Right lobe of liver (tissue), 6 donors: Measurements from ENCODE around the gene LIMK2. TPM values are rescaled to one million over a fixed set of nuclear protein-coding genes. Genes with fewer than 3 reads are reported as not detected.

Experiments
- ATAC-seq, 4 donors: fragments of 200-7000 bp; cut with Tn5 transposase; one replicate each; pipeline ENCODE4 v1.9.1; 2020; ENCODE audit warnings: mild to moderate bottlenecking in 4 of 4, moderate library complexity in 4 of 4
- DNase-seq, 3 donors: peaks; one replicate each; pipeline ENCODE4 v3.0.0-alpha.2; 2020
- H3K27ac ChIP-seq, 3 donors: fragments of 200-600 bp; one replicate each; pipeline ENCODE4 v1.8.0; 2022
- H3K27me3 ChIP-seq, 2 donors: fragments of 200-600 bp; one replicate each; pipeline ENCODE4 v1.8.0; 2022
- H3K36me3 ChIP-seq, 4 donors: fragments of 200-600 bp; sonication (generic) in 1 of 4; one replicate each; pipeline versions ENCODE4 v1.5.1 to v1.8.0; 2017 to 2022; ENCODE audit warnings: control low read depth in 1 of 4
- H3K4me1 ChIP-seq, 4 donors: fragments of 200-600 bp; sonication (generic) in 1 of 4; one replicate each; pipeline versions ENCODE4 v1.5.1 to v1.8.0; 2017 to 2022; ENCODE audit warnings: control low read depth in 1 of 4
- H3K4me3 ChIP-seq, 3 donors: fragments of 200-600 bp; one replicate each; pipeline ENCODE4 v1.8.0; 2022
- H3K9me3 ChIP-seq, 4 donors: fragments of 200-600 bp; sonication (generic) in 1 of 4; one replicate each; pipeline versions ENCODE4 v1.5.1 to v1.8.0; 2017 to 2022; ENCODE audit warnings: control low read depth in 1 of 4
- POLR2A ChIP-seq: fragments of 450-650 bp; IDR thresholded peaks from one replicate; pipeline ENCODE4 v1.6.1; 2017; ENCODE audit warnings: antibody characterized with exemption, mild to moderate bottlenecking
- WGBS: methylation state at CpG from one replicate; pipeline ENCODE4 v1.1.6; 2018; ENCODE audit warnings: low coverage, low lambda C conversion rate; ENCODE audit not compliant: insufficient coverage; ENCODE audit errors: missing lambda C conversion rate; 5-methylcytosine and 5-hydroxymethylcytosine counted together
- intact Hi-C, 2 donors: fragments of 100-400 bp; cut with DNase I; formaldehyde crosslinking; loops; one replicate each; pipeline versions ENCODE4 v1.11.2 to v1.14.1; 2022
- total RNA-seq, 6 experiments: library from RNA; depleted of rRNA in 2 of 6; stranded (reverse); fragments of >200 nt in 2 of 6; fragmentation: NEBNext Ultra II Directional in 3 of 6; extraction: Animal tissue kit (Norgen Biotek cat#: 25700) in 3 of 6; gene quantifications; one replicate each; pipeline versions ENCODE4 v1.1.0 to v1.2.4, GENCODE V29; 2016 to 2023
- TF ChIP-seq, protein P1 (sequence below), 4 donors: fragments of 200-600 bp in 3 of 4; fragments of 450-650 bp in 1 of 4; IDR thresholded peaks; one replicate each; pipeline versions ENCODE4 v1.5.1 to v1.8.0; 2016 to 2022; ENCODE audit warnings: antibody characterized with exemption in 4 of 4, mild to moderate bottlenecking in 2 of 4
- donor health status: DM: no; HTN: yes; CAD: no.
- donor health status: DM: no; HTN: no; CAD: no.
- donor health status: DM: no; HTN: no; CAD: no.
- donor health status: DM: no; HTN: yes; CAD: no.
- donor health status: DM: no; HTN: yes; CAD: no.

Gene LIMK2
- total RNA-seq, 6 experiments from 2014 or later: 6.3 to 47.9 (median 19.6) TPM

DNA sequence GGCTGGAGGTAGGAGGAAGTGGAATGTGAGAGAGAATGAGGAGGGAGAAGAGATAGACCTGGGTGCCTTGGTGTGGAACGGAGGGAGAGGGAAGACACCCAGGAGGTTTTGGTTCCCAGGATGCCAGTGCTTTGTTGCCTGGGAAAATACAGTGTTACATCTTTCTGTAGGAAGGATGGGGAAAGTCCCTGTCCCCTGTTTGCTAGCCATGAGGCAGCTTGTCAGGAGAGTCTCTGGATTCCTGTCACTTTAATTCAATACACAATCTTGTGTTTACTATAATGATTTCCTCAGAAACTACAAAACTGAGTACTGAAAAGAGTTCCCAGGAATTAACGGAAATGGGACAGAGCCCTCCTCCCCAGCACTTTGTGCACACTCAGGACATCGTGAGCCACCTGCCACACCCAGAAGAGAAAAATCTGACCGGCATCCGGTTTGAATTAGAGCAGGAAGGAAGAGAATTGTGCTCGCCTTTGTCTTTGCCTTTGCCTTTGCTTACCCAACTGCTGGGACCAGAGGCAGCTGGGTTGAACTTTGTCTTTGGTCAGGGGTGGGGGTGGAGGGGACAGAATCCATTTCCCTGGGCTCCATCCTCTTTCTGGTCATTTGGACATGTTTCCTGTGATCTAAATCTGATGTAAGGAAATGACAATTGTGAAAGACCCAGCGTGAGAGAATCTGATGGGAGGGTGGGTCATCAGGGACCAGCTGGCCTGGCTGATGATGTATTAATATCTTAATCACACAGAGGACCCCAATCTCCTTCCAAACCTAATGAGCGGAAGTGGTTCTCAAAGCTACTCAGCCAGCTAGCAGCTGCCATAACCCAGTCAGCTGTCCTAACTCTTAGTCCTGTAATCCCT, 1.3 kb upstream of the LIMK2 start:
- Histone ChIP-seq H3K27me3 (no peaks in the 10 kb centered on the region), H3K36me3 (peaks cover 0 to 6% (median under 1%) of the 10 kb centered on the region in 4 donors), H3K9me3 (no peaks in the 10 kb centered on the region), H3K4me3 (no peak overlapping the region), H3K4me1 (peaks cover 0 to 41% (median 22%) of the 10 kb centered on the region in 4 donors), H3K27ac (peak overlapping the region in 2 of 3 donors; percentile 75 to 92)
- peak; percentile 26 to 49 (median 38) for ATAC-seq
- intact Hi-C loops: no loop called here
- DNase-seq: peak in 1 of 3 donors; percentile 44
- peak; percentile 18 for TF ChIP-seq POLR2A
- TF ChIP-seq, protein P1, sequence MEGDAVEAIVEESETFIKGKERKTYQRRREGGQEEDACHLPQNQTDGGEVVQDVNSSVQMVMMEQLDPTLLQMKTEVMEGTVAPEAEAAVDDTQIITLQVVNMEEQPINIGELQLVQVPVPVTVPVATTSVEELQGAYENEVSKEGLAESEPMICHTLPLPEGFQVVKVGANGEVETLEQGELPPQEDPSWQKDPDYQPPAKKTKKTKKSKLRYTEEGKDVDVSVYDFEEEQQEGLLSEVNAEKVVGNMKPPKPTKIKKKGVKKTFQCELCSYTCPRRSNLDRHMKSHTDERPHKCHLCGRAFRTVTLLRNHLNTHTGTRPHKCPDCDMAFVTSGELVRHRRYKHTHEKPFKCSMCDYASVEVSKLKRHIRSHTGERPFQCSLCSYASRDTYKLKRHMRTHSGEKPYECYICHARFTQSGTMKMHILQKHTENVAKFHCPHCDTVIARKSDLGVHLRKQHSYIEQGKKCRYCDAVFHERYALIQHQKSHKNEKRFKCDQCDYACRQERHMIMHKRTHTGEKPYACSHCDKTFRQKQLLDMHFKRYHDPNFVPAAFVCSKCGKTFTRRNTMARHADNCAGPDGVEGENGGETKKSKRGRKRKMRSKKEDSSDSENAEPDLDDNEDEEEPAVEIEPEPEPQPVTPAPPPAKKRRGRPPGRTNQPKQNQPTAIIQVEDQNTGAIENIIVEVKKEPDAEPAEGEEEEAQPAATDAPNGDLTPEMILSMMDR (IDR thresholded peaks at IDR 0.05): no peak
- 27% methylated on average over 8 of the region's 8 CpGs for WGBS

DNA sequence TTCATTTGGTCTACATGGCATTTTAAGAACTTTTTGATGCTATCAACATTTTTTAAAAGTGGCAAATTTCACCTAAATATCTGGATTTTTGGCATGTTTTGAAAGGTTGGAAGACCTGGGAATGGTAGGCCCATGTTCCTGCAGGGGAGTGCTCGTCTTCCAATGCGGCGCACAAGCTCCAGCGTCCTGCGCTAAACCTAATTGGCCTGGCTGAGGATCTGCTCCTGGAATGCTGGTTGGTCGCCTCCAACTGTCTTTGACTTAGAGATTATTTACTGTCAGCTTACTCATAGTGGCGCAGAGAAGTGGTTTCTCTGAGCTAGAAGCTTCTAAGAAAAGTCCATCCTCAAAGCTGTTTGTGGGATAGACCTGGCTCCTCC, 626 bp upstream of the LIMK2 start:
- Histone ChIP-seq H3K27ac (peak overlapping the region in 2 of 3 donors; percentile 75 to 92), H3K4me1 (peaks cover 0 to 48% (median 22%) of the 10 kb centered on the region in 4 donors)

GRCh38 chr22:31212783-31213629, 908 bp downstream of the LIMK2 start:
- H3K4me1 ChIP-seq: peaks cover 0 to 63% (median 24%) of the 10 kb centered on the region in 4 donors
- intact Hi-C loops: no loop called here
- ATAC-seq: peak in 1 of 4 donors; percentile 2

More for the DNA sequence above, 626 bp upstream of the LIMK2 start:
- Histone ChIP-seq H3K4me3 (peak overlapping the region in 1 of 3 donors; percentile 92), H3K36me3 (peaks cover 0 to 5% (median 0%) of the 10 kb centered on the region in 4 donors), H3K27me3 (no peaks in the 10 kb centered on the region), H3K9me3 (no peaks in the 10 kb centered on the region)
- TF ChIP-seq, protein P1 (IDR thresholded peaks at IDR 0.05): no peak
- no peak for TF ChIP-seq POLR2A
- ATAC-seq (no peak), DNase-seq (no peak)
- 74% methylated on average over 5 of the region's 7 CpGs for WGBS
- intact Hi-C loops: no loop called here

DNA sequence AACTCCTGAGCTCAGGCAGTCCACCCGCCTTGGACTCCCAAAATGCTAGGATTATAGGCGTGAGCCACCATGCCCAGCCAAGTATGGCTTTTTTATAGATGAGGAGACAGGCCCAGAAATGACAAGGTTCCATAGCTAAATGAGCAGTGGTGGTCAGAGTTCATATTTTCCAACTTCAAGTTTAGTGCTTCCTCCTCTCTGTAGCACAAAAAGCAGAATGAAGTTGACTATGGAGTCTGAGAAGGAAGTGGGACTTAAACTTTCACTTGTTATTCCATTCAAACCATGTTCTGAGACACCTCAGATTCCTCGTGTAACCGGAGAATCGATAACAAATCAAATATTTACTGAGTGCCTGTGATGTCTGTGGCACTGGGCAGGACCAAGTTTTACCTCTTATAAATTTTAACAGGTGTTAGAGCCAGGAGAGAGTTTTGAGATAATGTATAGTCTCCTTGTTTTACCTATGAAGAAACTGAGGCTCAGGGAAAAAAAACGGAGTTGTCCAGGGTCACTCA, 3.0 kb downstream of the LIMK2 start:
- WGBS: 40% methylated on average over 5 of the region's 6 CpGs
- Histone ChIP-seq H3K4me1 (peaks cover 0 to 69% (median 28%) of the 10 kb centered on the region in 4 donors), H3K36me3 (no peaks in the 10 kb centered on the region), H3K9me3 (no peaks in the 10 kb centered on the region), H3K4me3 (peak overlapping the region in 1 of 3 donors; percentile 4), H3K27me3 (no peaks in the 10 kb centered on the region), H3K27ac (peak overlapping the region in 1 of 3 donors; percentile 28)
- ATAC-seq: no peak
- no peak for DNase-seq
- intact Hi-C loops: no loop called here
- TF ChIP-seq POLR2A: no peak
- TF ChIP-seq, protein P1 (IDR thresholded peaks at IDR 0.05): no peak

More at GRCh38 chr22:31212783-31213629, 908 bp downstream of the LIMK2 start:
- H3K4me3 ChIP-seq: peak overlapping the region; percentile 91 to 92 (median 92)
- 27% methylated on average over 7 of the region's 11 CpGs for WGBS
- peak in 1 of 3 donors; percentile 35 for DNase-seq
- no peaks in the 10 kb centered on the region for H3K9me3 ChIP-seq
- H3K27ac ChIP-seq: peak overlapping the region; percentile 57 to 92 (median 75)
- H3K36me3 ChIP-seq: no peaks in the 10 kb centered on the region
- no peaks in the 10 kb centered on the region for H3K27me3 ChIP-seq
- TF ChIP-seq, protein P1 (IDR thresholded peaks at IDR 0.05): no peak
- TF ChIP-seq POLR2A: no peak
